Keratinocyte (primary cell): Measurements from ENCODE around the gene PRRT3. TPM values are rescaled to one million over a fixed set of nuclear protein-coding genes. Genes with fewer than 3 reads are reported as not detected.

ENCODE experiments used
- DNase-seq: peaks from one replicate; pipeline ENCODE4 v3.0.0-alpha.2; 2011; ENCODE audit warnings: low read depth, missing footprints, low spot score
- FAIRE-seq: peaks from 2 replicates; lab custom pipeline; 2011; peaks lifted over from hg19 to GRCh38; lab: Jason Lieb, UNC
- H2AFZ ChIP-seq: 2 replicates; pipeline ENCODE4 v1.6.0; 2012; ENCODE audit warnings: low read length, control low read depth, inconsistent platforms; ENCODE audit not compliant: control insufficient read depth
- H3K27ac ChIP-seq: 2 replicates; pipeline ENCODE4 v1.5.1; 2011; ENCODE audit warnings: low read length; ENCODE audit not compliant: control insufficient read depth, insufficient read depth
- H3K27me3 ChIP-seq: 3 replicates; pipeline ENCODE4 v1.6.0; 2011; ENCODE audit warnings: low read length; ENCODE audit not compliant: control insufficient read depth, insufficient read depth; ENCODE audit errors: extremely low read depth
- H3K36me3 ChIP-seq, 2 experiments: 2 replicates in 1 of 2; 3 replicates in 1 of 2; pipeline ENCODE4 v1.5.1; 2011; ENCODE audit warnings: low read length in 2 of 2, mild to moderate bottlenecking in 1 of 2; ENCODE audit not compliant: control insufficient read depth in 2 of 2, insufficient read depth in 2 of 2; ENCODE audit errors: extremely low read depth in 1 of 2
- H3K4me1 ChIP-seq: 3 replicates; pipeline ENCODE4 v1.5.1; 2011; ENCODE audit warnings: low read length; ENCODE audit not compliant: control insufficient read depth, insufficient read depth; ENCODE audit errors: extremely low read depth
- H3K4me2 ChIP-seq: 3 replicates; pipeline ENCODE4 v1.6.0; 2011; ENCODE audit warnings: low read depth, low read length; ENCODE audit not compliant: control insufficient read depth, insufficient read depth; ENCODE audit errors: extremely low read depth
- H3K4me3 ChIP-seq, 3 experiments: fragments of 200-600 bp in 1 of 3; sonication (generic) in 1 of 3; 2 replicates in 2 of 3; 3 replicates in 1 of 3; pipeline ENCODE4 v1.5.1; 2011 to 2016; ENCODE audit warnings: low read length in 3 of 3, mild to moderate bottlenecking in 3 of 3, control low read depth in 2 of 3, inconsistent platforms in 1 of 3, low read depth in 1 of 3, mixed read lengths in 1 of 3, mixed run types in 1 of 3, moderate library complexity in 1 of 3; ENCODE audit not compliant: control insufficient read depth in 2 of 3, insufficient read depth in 2 of 3; ENCODE audit errors: extremely low read depth in 1 of 3
- H3K79me2 ChIP-seq: 2 replicates; pipeline ENCODE4 v1.6.0; 2012; ENCODE audit warnings: low read length; ENCODE audit not compliant: control insufficient read depth, insufficient read depth
- H3K9ac ChIP-seq: 3 replicates; pipeline ENCODE4 v1.6.0; 2011; ENCODE audit warnings: low read length; ENCODE audit not compliant: control insufficient read depth, insufficient read depth; ENCODE audit errors: extremely low read depth
- H3K9me1 ChIP-seq: 3 replicates; pipeline ENCODE4 v1.6.0; 2011; ENCODE audit warnings: low read length; ENCODE audit not compliant: control insufficient read depth, insufficient read depth; ENCODE audit errors: extremely low read depth
- H3K9me3 ChIP-seq: 2 replicates; pipeline ENCODE4 v1.5.1; 2012; ENCODE audit warnings: low read depth, low read length; ENCODE audit not compliant: control insufficient read depth
- H4K20me1 ChIP-seq: 3 replicates; pipeline ENCODE4 v1.6.0; 2011; ENCODE audit warnings: low read length; ENCODE audit not compliant: control insufficient read depth, insufficient read depth; ENCODE audit errors: extremely low read depth
- CTCF ChIP-seq, 3 experiments: IDR thresholded peaks in 1 of 3; conservative IDR thresholded peaks in 1 of 3; optimal IDR thresholded peaks in 1 of 3; 2 replicates in 2 of 3; 3 replicates in 1 of 3; pipeline versions ENCODE3 to v1.5.1; 2011; ENCODE audit warnings: low read length in 3 of 3, mild to moderate bottlenecking in 3 of 3, moderate library complexity in 2 of 3, control low read depth in 1 of 3, inconsistent platforms in 1 of 3; ENCODE audit not compliant: insufficient read depth in 2 of 3; ENCODE audit errors: extremely low read depth in 1 of 3
- EZH2 ChIP-seq: IDR thresholded peaks from one replicate; pipeline ENCODE4 v1.6.1; 2012; ENCODE audit warnings: inconsistent platforms, mild to moderate bottlenecking, low read length, moderate library complexity
- dilution Hi-C: fragments of 300-500 bp; cut with MboI; formaldehyde crosslinking; loops from one replicate; pipeline ENCODE4 v1.7.0; 2020; ENCODE audit warnings: low sequenced_read_pairs; ENCODE audit not compliant: extremely low pct_ligation_motif_present
- polyA plus RNA-seq, 5 experiments: library from polyadenylated mRNA; depleted of rRNA in 3 of 5; stranded (reverse) in 3 of 5; stranded (forward) in 1 of 5; unstranded in 1 of 5; fragments of >200 nt; gene quantifications; 1 replicate in 1 of 5; 2 replicates in 3 of 5; 3 replicates in 1 of 5; pipeline versions ENCODE4 v1.2.1 to v1.2.3, GENCODE V29; 2011 to 2012; ENCODE audit warnings: missing spikeins in 2 of 5, low read depth in 1 of 5, low replicate concordance in 1 of 5

The PRRT3 gene
- polyA plus RNA-seq, 1 donor (not counting 4 experiments of a cell fraction or from before 2014, with no cell fraction given) = 0.22 TPM

GRCh38 chr3:9899289-9899791 lies 52.9 kb downstream of the PRRT3 start:
- Histone ChIP-seq H3K9ac (peak overlapping the region; percentile 6), H3K27ac (peak overlapping the region; percentile 15), H4K20me1 (no peaks in the 10 kb centered on the region), H3K36me3 (peaks cover 0 to 4% of the 10 kb centered on the region in 2 experiments), H3K27me3 (no peaks in the 10 kb centered on the region), H3K4me3 (no peak overlapping the region), H3K4me2 (peak overlapping the region; percentile 30), H3K79me2 (no peaks in the 10 kb centered on the region), H2AFZ (no peak overlapping the region), H3K4me1 (peaks cover 50% of the 10 kb centered on the region), H3K9me1 (peaks cover 7% of the 10 kb centered on the region), H3K9me3 (no peaks in the 10 kb centered on the region)
- no peak for FAIRE-seq
- no peak for DNase-seq
- dilution Hi-C loops = no loop called here
- TF ChIP-seq CTCF (optimal IDR thresholded peaks at IDR 0.05 in 1 of 3, IDR thresholded peaks at IDR 0.05 in 1 of 3, conservative IDR thresholded peaks at IDR 0.05 in 1 of 3; ENCODE audit: extremely low read depth in 1 of 3, insufficient read depth in 2 of 3, low read length in 3 of 3) (no peak), EZH2 (no peak)

GRCh38 chr3:9898467-9899241 lies 53.6 kb downstream of the PRRT3 start:
- Histone ChIP-seq H3K9ac (no peak overlapping the region), H3K4me2 (peak overlapping the region; percentile 33), H3K36me3 (peaks cover 0 to 4% of the 10 kb centered on the region in 2 experiments), H3K9me3 (no peaks in the 10 kb centered on the region), H3K9me1 (peaks cover 7% of the 10 kb centered on the region), H3K79me2 (no peaks in the 10 kb centered on the region), H3K27me3 (no peaks in the 10 kb centered on the region), H4K20me1 (no peaks in the 10 kb centered on the region), H2AFZ (no peak overlapping the region), H3K4me1 (peaks cover 53% of the 10 kb centered on the region), H3K27ac (peak overlapping the region; percentile 27), H3K4me3 (no peak overlapping the region)
- no peak for FAIRE-seq
- DNase-seq = no peak
- TF ChIP-seq EZH2 = no peak
- TF ChIP-seq CTCF (optimal IDR thresholded peaks at IDR 0.05 in 1 of 3, IDR thresholded peaks at IDR 0.05 in 1 of 3, conservative IDR thresholded peaks at IDR 0.05 in 1 of 3; ENCODE audit: extremely low read depth in 1 of 3, insufficient read depth in 2 of 3, low read length in 3 of 3) = no peak
- dilution Hi-C loops = no loop called here
